ENCODE data around the gene PLEKHH1.

The PLEKHH1 gene

GRCh38 chr14:67562025-67562775 lies 29.1 kb downstream of the PLEKHH1 start:
- Histone ChIP-seq H3K4me2 (no peak overlapping the region), H3K27ac (no peak overlapping the region), H3K9me3 (replicated peaks in 1 of 11) (no peaks in the 10 kb centered on the region), H4K20me1 (no peaks in the 10 kb centered on the region; a peak in 1 of 22 replicates), H3K9ac (no peak overlapping the region), H3K4me3 (no peak overlapping the region), H3K36me3 (no peaks in the 10 kb centered on the region), H3K27me3 (no peaks in the 10 kb centered on the region), H3K4me1 (peaks cover 0 to 12% (median 7%) of the 10 kb centered on the region in 10 experiments; a peak in 10 of 20 replicates)
- TF ChIP-seq Cebpa-rat (IDR thresholded peaks at IDR 0.05), result no peak

- Histone ChIP-seq H3K27ac (no peak overlapping the region), H3K9me3 (replicated peaks in 1 of 11) (no peaks in the 10 kb centered on the region), H3K36me3 (no peaks in the 10 kb centered on the region), H3K27me3 (no peaks in the 10 kb centered on the region), H3K4me1 (peaks cover 0 to 12% (median 7%) of the 10 kb centered on the region in 10 experiments; a peak in 10 of 20 replicates), H4K20me1 (no peaks in the 10 kb centered on the region; a peak in 1 of 22 replicates), H3K4me2 (no peak overlapping the region), H3K9ac (no peak overlapping the region), H3K4me3 (no peak overlapping the region)
- TF ChIP-seq Cebpa-rat (IDR thresholded peaks at IDR 0.05), result no peak
These were observed 29.7 kb downstream of the PLEKHH1 start for GRCh38 chr14:67562776-67563150.

GRCh38 chr14:67564236-67564635 lies 31.1 kb downstream of the PLEKHH1 start:
- no peaks in the 10 kb centered on the region for H3K9me3 ChIP-seq (replicated peaks in 1 of 11)
- no peak overlapping the region for H3K27ac ChIP-seq
- peaks cover 0 to 12% (median 7%) of the 10 kb centered on the region in 10 experiments; a peak in 10 of 20 replicates for H3K4me1 ChIP-seq
- H3K9ac ChIP-seq, result no peak overlapping the region
- TF ChIP-seq Cebpa-rat (IDR thresholded peaks at IDR 0.05), result 0 out of 22 replicates have a peak, but pooled peaks of 1 of the 11 experiments have one; percentile 16
- peak overlapping the region in 6 of 11 experiments; percentile 7 to 46 (median 25); a peak in 6 of 22 replicates for H3K4me2 ChIP-seq
- no peaks in the 10 kb centered on the region for H3K36me3 ChIP-seq
- no peak overlapping the region for H3K4me3 ChIP-seq
- no peaks in the 10 kb centered on the region; a peak in 1 of 22 replicates for H4K20me1 ChIP-seq
- H3K27me3 ChIP-seq, result no peaks in the 10 kb centered on the region

GRCh38 chr14:67566908-67567307 lies 33.8 kb downstream of the PLEKHH1 start:
- Histone ChIP-seq H3K9ac (no peak overlapping the region), H4K20me1 (no peaks in the 10 kb centered on the region; a peak in 1 of 22 replicates), H3K36me3 (no peaks in the 10 kb centered on the region), H3K4me1 (peaks cover 0 to 12% (median 7%) of the 10 kb centered on the region in 10 experiments; a peak in 11 of 20 replicates), H3K4me3 (no peak overlapping the region), H3K4me2 (no peak overlapping the region), H3K27ac (no peak overlapping the region), H3K27me3 (no peaks in the 10 kb centered on the region), H3K9me3 (replicated peaks in 1 of 11) (no peaks in the 10 kb centered on the region)
- no peak for TF ChIP-seq Cebpa-rat (IDR thresholded peaks at IDR 0.05)

- H3K27ac ChIP-seq, result no peak overlapping the region
- peaks cover 0 to 12% (median 7%) of the 10 kb centered on the region in 10 experiments; a peak in 11 of 20 replicates for H3K4me1 ChIP-seq
- H3K4me2 ChIP-seq, result no peak overlapping the region
- no peaks in the 10 kb centered on the region for H3K36me3 ChIP-seq
- no peak overlapping the region for H3K9ac ChIP-seq
- no peaks in the 10 kb centered on the region for H3K9me3 ChIP-seq (replicated peaks in 1 of 11)
- no peaks in the 10 kb centered on the region for H3K27me3 ChIP-seq
- TF ChIP-seq Cebpa-rat (IDR thresholded peaks at IDR 0.05), result no peak
- no peak overlapping the region for H3K4me3 ChIP-seq
- H4K20me1 ChIP-seq, result no peaks in the 10 kb centered on the region; a peak in 1 of 22 replicates
These were observed 34.6 kb downstream of the PLEKHH1 start for GRCh38 chr14:67567654-67568053.

- TF ChIP-seq Cebpa-rat (IDR thresholded peaks at IDR 0.05), result no peak
- Histone ChIP-seq H3K4me3 (no peak overlapping the region), H4K20me1 (no peaks in the 10 kb centered on the region), H3K36me3 (no peaks in the 10 kb centered on the region), H3K27ac (no peak overlapping the region), H3K9ac (no peak overlapping the region), H3K27me3 (no peaks in the 10 kb centered on the region), H3K9me3 (replicated peaks in 1 of 11) (no peaks in the 10 kb centered on the region), H3K4me2 (no peak overlapping the region), H3K4me1 (peaks cover 0 to 12% (median 6%) of the 10 kb centered on the region in 10 experiments; a peak in 11 of 20 replicates)
These were observed 36.0 kb downstream of the PLEKHH1 start for GRCh38 chr14:67569011-67569650.

GRCh38 chr14:67569651-67570290 lies 36.7 kb downstream of the PLEKHH1 start:
- H4K20me1 ChIP-seq, result no peaks in the 10 kb centered on the region
- no peak overlapping the region for H3K9ac ChIP-seq
- H3K4me2 ChIP-seq, result no peak overlapping the region
- H3K9me3 ChIP-seq (replicated peaks in 1 of 11), result no peaks in the 10 kb centered on the region
- H3K4me3 ChIP-seq, result no peak overlapping the region
- H3K27me3 ChIP-seq, result no peaks in the 10 kb centered on the region
- H3K36me3 ChIP-seq, result no peaks in the 10 kb centered on the region
- TF ChIP-seq Cebpa-rat (IDR thresholded peaks at IDR 0.05), result no peak
- H3K27ac ChIP-seq, result no peak overlapping the region
- peaks cover 0 to 5% (median under 1%) of the 10 kb centered on the region in 10 experiments; a peak in 6 of 20 replicates for H3K4me1 ChIP-seq

GRCh38 chr14:67570453-67570852 lies 37.4 kb downstream of the PLEKHH1 start:
- H3K4me2 ChIP-seq, result no peak overlapping the region

More at GRCh38 chr14:67570453-67570852, 37.4 kb downstream of the PLEKHH1 start:
- H4K20me1 ChIP-seq, result no peaks in the 10 kb centered on the region
- H3K27me3 ChIP-seq, result no peaks in the 10 kb centered on the region
- H3K4me3 ChIP-seq, result no peak overlapping the region
- H3K4me1 ChIP-seq, result peaks cover 0 to 5% (median 0%) of the 10 kb centered on the region in 10 experiments; a peak in 6 of 20 replicates
- H3K9me3 ChIP-seq (replicated peaks in 1 of 11), result no peaks in the 10 kb centered on the region
- no peaks in the 10 kb centered on the region for H3K36me3 ChIP-seq
- TF ChIP-seq Cebpa-rat (IDR thresholded peaks at IDR 0.05), result no peak
- no peak overlapping the region for H3K27ac ChIP-seq
- H3K9ac ChIP-seq, result no peak overlapping the region
